HG03558 (cell line): ENCODE data around the gene BTBD6.

ENCODE experiments used
- ATAC-seq: cut with Tn5 transposase; IDR thresholded peaks from one replicate; pipeline ENCODE4 v1.9.1; 2021; ENCODE audit warnings: moderate number of reproducible peaks; ENCODE audit not compliant: unreplicated experiment; ENCODE audit errors: extremely low read depth

The BTBD6 gene

GRCh38 chr14:105248368-105249181 lies at the start of gene BTBD6:
BTBD6 (plus strand) TSS chr14:105248533; CDS start chr14:105248712, 179 bp downstream.
- no peak for ATAC-seq

GRCh38 chr14:105198588-105198987 lies 49.7 kb upstream of the BTBD6 start:
- no peak for ATAC-seq

- ATAC-seq: no peak
These were observed 49.2 kb upstream of the BTBD6 start for GRCh38 chr14:105199093-105199492.

- no peak for ATAC-seq
These were observed 48.3 kb upstream of the BTBD6 start for GRCh38 chr14:105200074-105200473.

- ATAC-seq: no peak
These were observed 47.7 kb upstream of the BTBD6 start for GRCh38 chr14:105200641-105201040.

- ATAC-seq: no peak
These were observed 47.0 kb upstream of the BTBD6 start for GRCh38 chr14:105201156-105201924.

- ATAC-seq: no peak
These were observed 46.3 kb upstream of the BTBD6 start for GRCh38 chr14:105201925-105202513.

GRCh38 chr14:105203057-105203531 lies 45.2 kb upstream of the BTBD6 start:
- ATAC-seq: no peak

- no peak for ATAC-seq
These were observed 44.6 kb upstream of the BTBD6 start for GRCh38 chr14:105203701-105204100.

- ATAC-seq: no peak
These were observed 44.0 kb upstream of the BTBD6 start for GRCh38 chr14:105204206-105204930.

GRCh38 chr14:105204931-105205672 lies 43.2 kb upstream of the BTBD6 start:
- ATAC-seq: no peak

GRCh38 chr14:105205673-105206208 lies 42.6 kb upstream of the BTBD6 start:
- no peak for ATAC-seq

GRCh38 chr14:105206873-105207272 lies 41.5 kb upstream of the BTBD6 start:
- no peak for ATAC-seq

GRCh38 chr14:105207460-105207901 lies 40.9 kb upstream of the BTBD6 start:
- no peak for ATAC-seq

GRCh38 chr14:105207996-105208737 lies 40.2 kb upstream of the BTBD6 start:
- ATAC-seq: no peak

- ATAC-seq: no peak
These were observed 39.6 kb upstream of the BTBD6 start for GRCh38 chr14:105208738-105209075.

GRCh38 chr14:105209091-105209490 lies 39.2 kb upstream of the BTBD6 start:
- no peak for ATAC-seq

GRCh38 chr14:105209646-105210045 lies 38.7 kb upstream of the BTBD6 start:
- no peak for ATAC-seq
